Suprapubic skin (tissue), 4 donors: ENCODE data around the gene ALDH1A2. TPM values are rescaled to one million over a fixed set of nuclear protein-coding genes. Genes with fewer than 3 reads are reported as not detected.
"Not testable (repeated sequence)": the region's sequence is repeated elsewhere in the genome, so short reads cannot be mapped to it uniquely, and the experiment has no call there.

Source experiments
- DNase-seq, 2 donors: peaks; one replicate each; pipeline ENCODE4 v3.0.0-alpha.2; 2019; ENCODE audit warnings: low spot score in 2 of 2
- H3K27ac ChIP-seq: fragments of 200-600 bp; sonication (generic); one replicate; pipeline ENCODE4 v1.5.1; 2019
- H3K27me3 ChIP-seq: fragments of 200-600 bp; sonication (generic); one replicate; pipeline ENCODE4 v1.5.1; 2019
- H3K36me3 ChIP-seq: fragments of 200-600 bp; sonication (generic); one replicate; pipeline ENCODE4 v1.5.1; 2019
- H3K4me1 ChIP-seq: fragments of 200-600 bp; sonication (generic); one replicate; pipeline ENCODE4 v1.5.1; 2019
- H3K4me3 ChIP-seq: fragments of 200-600 bp; sonication (generic); one replicate; pipeline ENCODE4 v1.5.1; 2019; ENCODE audit warnings: mild to moderate bottlenecking
- H3K9me3 ChIP-seq: fragments of 200-600 bp; sonication (generic); one replicate; pipeline ENCODE4 v1.5.1; 2019
- CTCF ChIP-seq, 2 donors: fragments of 200-600 bp in 1 of 2; fragments of 450-650 bp in 1 of 2; sonication (generic) in 1 of 2; IDR thresholded peaks; one replicate each; pipeline ENCODE4 v1.5.1; 2016 to 2019; ENCODE audit warnings: antibody characterized with exemption in 2 of 2, mild to moderate bottlenecking in 1 of 2, moderate library complexity in 1 of 2
- EP300 ChIP-seq: sonication (generic); formaldehyde crosslinking; IDR thresholded peaks from one replicate; pipeline ENCODE4 v1.6.1; 2017; ENCODE audit warnings: antibody characterized with exemption
- POLR2A ChIP-seq, 2 donors: fragments of 450-650 bp; IDR thresholded peaks; one replicate each; pipeline ENCODE4 v1.6.1; 2017; ENCODE audit warnings: antibody characterized with exemption in 2 of 2, mild to moderate bottlenecking in 2 of 2, moderate library complexity in 2 of 2
- POLR2AphosphoS5 ChIP-seq, 3 donors: sonication (generic); formaldehyde crosslinking; IDR thresholded peaks; one replicate each; pipeline ENCODE4 v1.6.1; 2017; ENCODE audit warnings: antibody characterized with exemption in 3 of 3
- WGBS: methylation state at CpG from one replicate; pipeline ENCODE4 v1.1.5; 2018; 5-methylcytosine and 5-hydroxymethylcytosine counted together
- total RNA-seq, 4 donors: library from RNA; depleted of rRNA; stranded (reverse); fragments of >200 nt; gene quantifications; one replicate each; pipeline ENCODE4 v1.1.0, GENCODE V29; 2016

ALDH1A2 gene
- total RNA-seq, 4 donors from 2014 or later = 0.62 to 4.9 (median 2.6) TPM

- DNase-seq = no peak
- TF ChIP-seq POLR2AphosphoS5 (IDR thresholded peaks at IDR 0.05) = no peak
- Histone ChIP-seq H3K9me3 (no peaks in the 10 kb centered on the region), H3K27me3 (peaks cover 6% of the 10 kb centered on the region), H3K36me3 (no peaks in the 10 kb centered on the region), H3K4me1 (peaks cover 8% of the 10 kb centered on the region), H3K4me3 (no peak overlapping the region), H3K27ac (no peak overlapping the region)
- 63% methylated on average over 6 of the region's 6 CpGs for WGBS
Observed at GRCh38 chr15:58039079-58040035, 26.2 kb downstream of the ALDH1A2 start.

- TF ChIP-seq POLR2A (IDR thresholded peaks at IDR 0.05) (no peak), EP300 (no peak), CTCF (IDR thresholded peaks at IDR 0.05) (no peak), POLR2AphosphoS5 (IDR thresholded peaks at IDR 0.05) (no peak)
- 38% methylated on average over 2 of the region's 2 CpGs for WGBS
- Histone ChIP-seq H3K9me3 (no peaks in the 10 kb centered on the region), H3K27ac (no peak overlapping the region), H3K36me3 (no peaks in the 10 kb centered on the region), H3K4me3 (no peak overlapping the region), H3K4me1 (peaks cover 8% of the 10 kb centered on the region), H3K27me3 (no peaks in the 10 kb centered on the region)
- no peak for DNase-seq
Observed at GRCh38 chr15:58038426-58039078, 27.0 kb downstream of the ALDH1A2 start.

- H3K36me3 ChIP-seq = no peaks in the 10 kb centered on the region
- H3K4me3 ChIP-seq = no peak overlapping the region
- WGBS = 38% methylated on average over 2 of the region's 2 CpGs
- TF ChIP-seq CTCF (IDR thresholded peaks at IDR 0.05) = no peak
- TF ChIP-seq POLR2A (IDR thresholded peaks at IDR 0.05) = no peak
- TF ChIP-seq EP300 = no peak
- TF ChIP-seq POLR2AphosphoS5 (IDR thresholded peaks at IDR 0.05) = no peak
- no peak for DNase-seq
- no peaks in the 10 kb centered on the region for H3K27me3 ChIP-seq
- H3K9me3 ChIP-seq = no peaks in the 10 kb centered on the region
- H3K4me1 ChIP-seq = peaks cover 8% of the 10 kb centered on the region
- H3K27ac ChIP-seq = no peak overlapping the region
Observed at GRCh38 chr15:58037723-58038301, 27.7 kb downstream of the ALDH1A2 start.

DNA sequence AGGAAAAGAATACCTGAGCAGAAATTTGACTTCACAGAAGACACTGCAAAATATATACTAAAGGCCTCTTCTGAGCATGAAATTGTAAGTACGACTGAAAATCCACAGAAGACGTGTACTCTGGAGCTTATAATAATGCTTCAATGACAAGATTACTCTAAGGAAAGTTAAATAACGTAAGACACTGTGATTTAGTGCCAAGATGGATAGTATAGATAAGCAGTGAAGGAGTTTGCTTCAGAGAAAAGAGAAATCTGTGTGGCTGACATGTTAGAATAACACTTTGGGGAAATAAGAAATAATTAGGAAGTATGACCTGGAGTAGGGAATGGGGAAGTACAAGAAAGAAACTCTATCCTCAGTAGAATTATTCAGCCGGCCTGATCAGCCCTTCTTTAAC, 28.9 kb downstream of the ALDH1A2 start:
- no peak overlapping the region for H3K27ac ChIP-seq
- no peak for DNase-seq
- WGBS = 69% methylated on average over 4 of the region's 4 CpGs
- H3K36me3 ChIP-seq = no peaks in the 10 kb centered on the region
- H3K9me3 ChIP-seq = no peaks in the 10 kb centered on the region
- H3K27me3 ChIP-seq = no peaks in the 10 kb centered on the region
- TF ChIP-seq POLR2AphosphoS5 (IDR thresholded peaks at IDR 0.05) (no peak), CTCF (IDR thresholded peaks at IDR 0.05) (no peak), POLR2A (IDR thresholded peaks at IDR 0.05) (no peak), EP300 (no peak)
- peaks cover 8% of the 10 kb centered on the region for H3K4me1 ChIP-seq
- H3K4me3 ChIP-seq = no peak overlapping the region

DNA sequence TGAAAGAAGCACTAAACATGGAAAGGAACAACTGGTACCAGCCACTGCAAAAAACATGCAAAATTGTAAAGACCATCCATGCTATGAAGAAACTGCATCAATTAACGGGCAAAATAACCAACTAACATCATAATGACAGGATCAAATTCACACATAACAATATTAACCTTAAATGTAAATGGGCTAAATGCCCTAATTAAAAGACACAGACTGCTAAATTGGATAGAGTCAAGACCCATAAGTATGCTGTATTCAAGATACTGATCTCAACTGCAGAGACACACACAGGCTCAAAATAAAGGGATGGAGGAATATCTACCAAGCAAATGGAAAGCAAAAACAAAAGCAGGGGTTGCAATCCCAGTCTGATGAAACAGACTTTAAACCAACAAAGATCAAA, 37.1 kb downstream of the ALDH1A2 start:
- peaks cover 22% of the 10 kb centered on the region for H3K9me3 ChIP-seq
- not testable (repeated sequence) for H3K4me3 ChIP-seq
- 82% methylated on average over 1 of the region's 1 CpG for WGBS

DNA sequence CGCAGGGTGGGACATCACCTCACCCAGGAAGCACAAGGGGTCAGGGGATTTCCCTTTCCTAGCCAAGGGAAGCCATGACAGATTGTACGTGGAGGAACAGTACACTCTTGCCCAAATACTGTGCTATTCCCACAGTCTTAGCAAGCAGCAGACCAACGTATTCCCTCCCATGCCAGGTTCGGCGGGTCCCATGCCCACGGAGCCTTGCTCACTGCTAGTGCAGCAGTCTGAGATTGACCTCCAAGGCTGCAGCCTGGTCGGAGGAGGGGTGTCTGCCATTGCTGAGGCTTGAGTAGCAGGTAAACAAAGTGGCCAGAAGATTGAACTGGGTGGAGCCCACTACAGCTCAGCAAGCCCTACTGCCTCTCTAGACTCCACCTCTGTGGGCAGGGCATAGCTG, 39.0 kb downstream of the ALDH1A2 start:
- H3K9me3 ChIP-seq = peaks cover 31% of the 10 kb centered on the region
- TF ChIP-seq EP300 (no peak), POLR2A (IDR thresholded peaks at IDR 0.05) (no peak), CTCF (IDR thresholded peaks at IDR 0.05) (no peak), POLR2AphosphoS5 (IDR thresholded peaks at IDR 0.05) (no peak)
- no peaks in the 10 kb centered on the region for H3K27me3 ChIP-seq
- no peaks in the 10 kb centered on the region for H3K4me1 ChIP-seq
- no peak overlapping the region for H3K27ac ChIP-seq
- no peak for DNase-seq
- 90% methylated on average over 7 of the region's 7 CpGs for WGBS
- H3K4me3 ChIP-seq = no peak overlapping the region
- H3K36me3 ChIP-seq = no peaks in the 10 kb centered on the region

More for the DNA sequence above, 37.1 kb downstream of the ALDH1A2 start:
- not testable (repeated sequence) for H3K27me3 ChIP-seq, H3K36me3 ChIP-seq, H3K27ac ChIP-seq, H3K4me1 ChIP-seq, DNase-seq
